COLO829 (cell line): ENCODE data around the gene CYP2W1.
"Not testable (repeated sequence)": the region's sequence is repeated elsewhere in the genome, so short reads cannot be mapped to it uniquely, and the experiment has no call there.

Experiments
- DNase-seq: peaks from one replicate; pipeline ENCODE4 v3.0.0; 2012; ENCODE audit warnings: low spot score

Gene CYP2W1

DNA sequence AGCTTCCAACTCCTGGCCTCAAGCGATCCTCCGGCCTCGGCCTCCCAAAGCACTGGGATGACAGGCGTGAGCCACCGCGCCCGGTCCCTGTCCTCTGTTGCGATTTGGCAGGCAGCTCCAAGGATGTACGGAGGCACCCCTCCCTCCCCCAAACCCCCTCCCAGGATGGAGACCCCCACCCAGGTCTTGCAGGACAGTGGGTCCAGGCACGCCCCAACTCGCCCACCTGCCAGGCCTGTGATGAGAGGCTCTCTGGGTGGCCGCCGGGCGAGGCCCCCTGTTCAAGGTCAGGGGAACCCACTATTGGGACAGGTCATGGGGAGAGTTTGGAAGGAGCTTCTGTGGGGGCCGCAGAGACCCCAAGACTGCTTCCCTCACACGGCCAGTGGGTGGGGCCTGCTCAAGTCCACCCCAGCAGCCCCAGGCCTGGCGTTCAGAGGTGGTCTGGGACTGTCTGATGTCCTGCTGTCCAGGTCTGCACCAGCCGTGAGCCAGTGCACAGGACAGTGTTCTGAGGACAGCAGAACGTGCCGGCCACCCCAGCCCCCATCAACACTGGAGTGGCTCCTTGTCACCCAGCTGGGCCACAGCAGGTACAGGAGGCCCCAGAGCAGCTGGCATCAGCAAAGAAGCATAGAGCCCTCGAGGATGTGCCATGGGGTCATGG is 31.0 kb upstream of the CYP2W1 start:
- DNase-seq: no peak

DNA sequence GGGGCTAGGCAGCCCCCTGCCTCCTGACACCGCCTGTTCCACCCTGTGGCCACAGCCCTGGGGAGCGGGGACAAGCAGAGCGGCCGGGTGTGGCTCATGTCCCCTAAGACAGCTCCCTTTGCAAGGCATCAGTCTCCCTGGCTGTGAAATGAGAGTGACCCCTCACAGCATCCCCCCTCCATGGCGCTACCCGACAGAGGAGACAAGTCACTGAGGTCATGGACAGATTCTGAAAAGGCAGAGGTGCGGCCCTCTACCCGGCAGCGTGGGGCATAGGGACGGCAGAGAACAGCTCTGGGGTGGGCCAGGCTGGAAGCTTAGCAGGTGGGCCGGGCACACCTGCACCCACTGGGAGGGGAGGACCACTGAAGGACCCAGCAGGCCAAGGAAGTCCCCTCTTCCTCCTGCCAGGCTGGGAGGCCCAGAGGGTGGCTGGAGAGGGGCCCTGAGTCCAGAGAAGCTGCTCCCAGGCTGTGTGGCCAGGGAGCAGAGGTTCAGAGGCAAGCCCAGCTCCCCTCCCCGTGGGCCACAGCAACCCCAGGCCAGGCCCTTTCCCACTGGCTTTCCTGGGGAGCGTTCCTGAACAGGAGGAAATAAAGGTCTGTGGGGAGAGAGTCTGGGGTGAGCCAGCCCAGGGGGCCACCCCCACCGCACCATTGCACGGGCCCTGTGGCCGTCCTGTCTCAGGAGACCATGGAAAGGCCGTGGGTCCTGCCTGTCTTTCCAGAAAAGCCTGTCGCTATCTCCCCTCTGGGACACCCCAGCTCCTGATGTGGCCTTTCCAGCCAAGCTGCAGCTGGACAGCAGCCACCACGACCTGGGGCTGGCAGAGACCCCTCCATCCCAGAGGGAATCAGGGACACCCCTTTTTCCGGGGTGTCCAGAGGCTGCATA is 30.2 kb upstream of the CYP2W1 start:
- DNase-seq: no peak

DNA sequence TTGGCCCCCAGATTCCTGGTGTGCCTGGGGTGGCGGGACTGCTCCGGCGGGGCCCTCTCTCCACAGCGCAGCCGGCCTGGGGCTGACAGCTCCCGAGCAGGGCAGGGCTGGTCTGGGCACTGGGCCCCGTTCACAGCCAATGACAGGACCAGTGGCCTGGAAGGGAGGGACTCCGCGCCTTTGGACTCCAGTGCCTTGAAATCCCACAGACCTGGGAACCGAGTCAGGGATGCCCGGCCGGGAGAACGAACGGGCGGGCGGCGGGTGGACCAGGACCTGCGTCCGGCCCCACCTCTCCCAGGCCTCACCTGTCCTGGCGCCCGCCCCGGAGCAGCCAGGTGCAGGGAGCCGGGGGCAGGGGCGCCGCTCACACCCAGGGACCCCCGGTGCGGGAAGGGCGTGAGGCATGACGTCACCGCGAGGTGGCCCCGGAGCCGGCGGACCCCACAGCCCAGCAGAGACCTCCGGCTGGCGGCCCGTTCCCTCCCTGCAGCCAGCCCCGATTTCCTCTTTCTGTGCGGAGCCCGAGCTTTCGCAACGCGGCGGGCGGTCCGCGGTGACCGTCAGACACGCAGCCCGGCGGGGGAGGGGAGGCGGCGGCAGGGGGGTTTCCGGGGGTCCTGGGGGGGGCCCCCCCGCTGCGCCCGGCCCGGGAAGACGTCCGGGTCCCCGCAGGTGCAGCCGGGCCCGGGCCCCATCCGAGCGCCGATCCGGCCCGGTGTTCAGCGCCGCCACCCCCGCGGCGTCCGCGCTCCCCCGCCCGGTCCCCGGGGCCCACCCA is 29.2 kb upstream of the CYP2W1 start:
- DNase-seq: no peak

DNA sequence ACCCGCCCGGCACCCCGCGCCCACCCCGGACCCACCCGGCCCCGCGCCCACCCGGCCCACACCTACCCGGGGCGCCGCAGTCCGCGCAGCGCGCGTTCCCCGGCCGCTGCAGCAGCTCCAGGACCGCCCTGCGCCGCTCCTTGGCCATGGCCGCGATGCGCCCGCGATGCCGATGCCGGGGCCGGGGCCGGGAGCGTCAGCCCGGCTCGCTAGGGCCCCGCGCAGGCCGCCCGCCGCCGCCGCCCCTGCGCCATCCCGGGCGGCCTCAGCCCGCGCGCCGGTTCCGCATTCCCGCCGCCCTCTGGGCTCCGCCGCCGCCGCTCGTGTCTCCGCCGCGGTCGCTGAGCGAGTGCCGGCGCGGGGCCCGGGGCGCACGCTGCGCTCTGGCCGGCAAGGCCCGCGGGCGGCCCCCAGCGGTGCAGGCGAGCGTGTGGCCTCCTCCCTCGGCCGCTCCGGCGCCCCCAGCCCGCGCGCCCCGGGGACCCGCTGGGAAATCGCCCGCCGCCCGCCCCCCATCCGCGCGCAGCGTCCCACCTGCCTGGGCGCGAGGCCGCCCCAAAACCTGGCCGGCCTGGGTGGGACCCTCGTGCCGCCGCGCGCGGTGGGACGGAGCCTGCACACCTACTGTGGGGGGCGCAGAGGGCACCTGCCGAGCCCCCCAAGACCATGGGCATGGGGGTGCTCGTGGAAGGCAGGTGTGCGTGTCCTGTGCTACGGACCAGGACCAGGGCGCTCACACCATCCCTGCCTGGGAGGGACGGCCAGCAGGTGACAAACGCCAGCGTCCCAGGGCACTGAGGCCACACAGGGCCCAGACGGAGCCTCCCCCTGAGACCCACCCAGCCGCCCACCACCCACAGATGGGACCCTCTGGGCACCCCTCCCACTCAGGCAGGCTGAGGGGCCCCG is 28.4 kb upstream of the CYP2W1 start, which contains the start of gene ADAP1:
ADAP1 (minus strand) TSS at position 351 of the 909 bp plus-strand sequence; CDS start at position 148, 203 bp downstream.
- no peak for DNase-seq

DNA sequence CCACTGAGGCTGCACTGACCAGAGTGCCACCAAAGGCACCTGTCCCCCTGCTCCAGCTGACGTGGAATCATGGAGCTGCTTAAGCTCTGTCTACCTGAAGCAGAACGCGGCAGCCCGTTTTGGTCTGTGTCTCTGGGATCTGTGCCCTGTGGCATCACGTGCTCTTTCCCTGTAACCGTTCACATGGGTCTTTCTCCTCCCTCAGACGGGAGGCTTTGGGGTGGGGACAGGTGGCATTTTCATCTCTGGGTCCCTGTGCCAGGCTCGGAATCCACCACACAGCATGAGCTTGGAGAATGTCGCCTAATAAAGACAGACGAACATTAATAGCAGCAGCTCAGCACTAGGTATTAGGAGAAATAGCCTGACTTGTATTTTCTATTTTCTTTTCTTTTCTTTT is 26.9 kb upstream of the CYP2W1 start:
- DNase-seq: no peak

DNA sequence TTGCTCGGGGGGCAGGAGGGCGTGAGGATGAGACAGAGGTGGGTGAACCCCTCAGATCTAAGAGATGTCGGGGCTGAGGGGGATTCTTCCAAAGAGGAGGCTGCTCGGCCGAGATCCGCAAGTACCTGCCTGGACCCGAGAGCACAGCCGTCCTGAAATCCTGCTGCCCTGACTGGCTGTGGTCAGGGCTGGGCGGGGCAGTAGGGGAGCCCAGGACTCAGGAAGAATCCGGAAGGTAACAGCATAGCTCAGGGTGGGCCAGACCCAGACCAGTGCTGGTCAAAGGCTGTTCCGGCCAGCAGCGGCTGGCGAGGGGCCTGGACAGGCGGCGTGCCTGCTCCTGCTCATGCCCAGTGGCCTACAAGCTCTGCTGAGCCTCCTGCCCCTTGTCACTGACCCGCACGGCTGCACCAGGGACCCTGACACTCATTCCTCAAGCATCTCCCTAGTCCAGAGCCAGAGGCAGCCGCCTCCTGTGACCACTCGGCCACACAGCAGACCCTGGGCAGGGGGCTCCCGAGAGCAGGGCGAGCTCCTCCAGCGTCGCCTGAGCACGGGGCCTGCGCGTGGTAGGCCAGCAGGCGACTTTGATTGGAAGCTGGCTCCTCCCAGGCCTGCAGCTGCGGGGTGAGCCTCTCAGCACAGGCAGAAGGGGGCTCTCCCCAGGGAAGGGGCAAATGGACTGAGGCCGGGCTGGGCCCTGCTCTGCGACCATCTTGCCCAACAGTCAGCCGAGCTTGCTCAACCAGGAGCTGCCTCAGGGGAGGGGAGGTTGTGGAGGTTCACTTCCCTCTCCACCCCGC is 25.4 kb upstream of the CYP2W1 start:
- DNase-seq: no peak

DNA sequence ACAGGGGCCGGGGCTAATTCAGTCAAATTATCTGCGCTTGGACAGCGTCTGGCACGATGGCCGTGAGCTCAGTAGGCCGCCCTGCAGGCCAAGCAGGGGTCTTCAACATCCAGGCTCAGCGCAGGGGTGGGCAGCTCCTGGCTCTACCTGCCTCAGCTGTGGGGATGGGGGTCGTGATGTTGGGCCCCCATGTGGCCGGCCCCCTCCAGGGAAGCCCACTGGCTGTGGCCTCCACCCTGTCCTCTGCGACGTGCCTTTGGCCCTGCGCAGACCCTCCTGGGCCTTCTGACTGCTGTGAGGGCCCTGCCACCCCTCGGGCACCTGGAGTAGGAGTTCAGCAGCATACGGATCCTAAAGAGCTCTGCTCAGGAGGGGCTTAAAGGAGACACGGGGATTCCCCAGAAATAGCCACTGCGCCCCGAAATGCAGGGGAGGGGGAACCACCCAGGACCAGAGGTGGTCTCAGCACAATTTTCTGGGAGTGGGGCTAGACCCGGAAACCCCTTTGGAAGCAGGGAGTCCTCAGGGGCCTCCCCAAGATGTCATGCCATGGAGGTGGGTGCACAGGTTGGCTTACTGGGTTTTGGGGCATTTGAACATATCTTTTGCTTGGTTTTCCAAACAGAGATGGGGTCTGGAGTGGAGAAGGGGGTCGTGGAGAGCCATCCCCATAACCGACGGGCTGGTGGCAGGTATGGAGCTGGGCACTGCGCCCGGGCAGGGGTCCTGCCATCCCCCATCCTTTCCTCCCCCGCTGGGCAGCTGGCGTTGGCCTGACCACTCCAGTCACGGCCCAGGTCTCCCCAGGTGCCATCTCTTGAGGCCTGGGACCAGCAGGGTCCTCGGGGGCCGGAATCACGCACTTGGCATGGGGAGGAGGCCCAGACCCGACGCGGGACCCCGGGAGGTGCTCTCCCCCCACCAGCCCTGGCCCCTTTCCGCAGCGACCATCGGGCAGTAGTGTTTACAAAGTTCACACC is 24.5 kb upstream of the CYP2W1 start:
- DNase-seq: no peak

DNA sequence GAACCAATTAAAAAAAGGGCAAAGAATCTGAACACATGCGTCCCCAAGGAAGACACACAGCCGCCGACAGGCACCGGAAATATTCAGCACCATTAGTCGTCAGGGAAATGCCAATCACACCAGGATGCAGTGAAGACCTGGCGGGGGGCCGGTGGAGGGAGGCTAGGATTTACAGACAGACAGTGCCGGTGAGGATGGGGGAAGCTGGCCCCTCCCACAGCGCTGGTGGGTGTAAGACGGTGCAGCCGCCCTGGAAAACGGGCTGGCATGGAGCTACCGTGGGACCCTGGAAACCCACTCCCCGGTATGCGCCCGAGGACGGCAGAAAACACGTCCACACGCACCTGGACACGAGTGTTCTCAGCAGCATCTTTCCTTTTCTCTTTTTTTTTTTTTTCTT is 23.7 kb upstream of the CYP2W1 start:
- DNase-seq: no peak

DNA sequence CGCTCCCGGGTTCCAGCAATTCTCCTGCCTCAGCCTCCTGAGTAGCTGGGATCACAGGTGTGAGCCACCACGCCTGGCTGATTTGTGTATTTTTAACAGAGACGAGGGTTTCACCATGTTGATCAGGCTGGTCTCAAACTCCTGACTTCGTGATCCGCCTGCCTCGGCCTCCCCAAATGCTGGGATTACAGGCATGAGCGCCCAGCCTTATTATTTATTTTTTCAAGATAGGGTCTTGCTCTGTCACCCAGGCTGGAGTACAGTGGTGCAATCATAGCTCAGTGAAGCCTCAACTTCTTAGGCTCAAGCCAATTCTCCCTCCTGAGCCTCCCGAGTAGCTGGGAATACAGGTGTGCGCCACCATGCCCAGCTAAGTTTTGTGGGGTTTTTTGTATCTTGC is 23.2 kb upstream of the CYP2W1 start:
- DNase-seq: not testable (repeated sequence)

DNA sequence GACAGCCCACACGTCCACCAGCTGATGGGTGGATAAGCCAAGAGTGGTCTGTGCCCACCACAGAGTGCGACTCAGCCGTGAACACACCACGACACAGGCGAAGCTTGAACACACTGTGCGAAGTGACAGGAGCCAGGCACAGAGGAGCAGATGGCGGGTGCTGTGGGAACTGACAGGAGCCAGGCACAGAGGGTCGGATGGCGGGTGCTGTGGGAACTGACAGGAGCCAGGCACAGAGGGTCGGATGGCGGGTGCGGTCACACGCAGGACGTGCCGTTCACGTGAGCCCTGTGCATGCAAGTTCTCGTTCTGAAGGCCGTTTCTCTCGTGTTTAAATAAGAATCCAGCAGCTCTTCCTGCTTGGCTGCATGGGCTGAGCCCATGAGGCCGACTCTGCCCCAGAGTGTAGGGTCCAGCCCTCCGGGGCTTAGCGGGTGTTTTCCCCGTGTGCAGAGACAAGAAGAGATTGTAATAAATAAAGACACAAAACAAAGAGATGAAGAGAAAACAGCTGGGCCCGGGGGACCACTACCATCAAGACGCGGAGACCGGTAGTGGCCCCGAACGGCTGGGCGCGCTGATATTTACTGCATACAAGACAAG is 22.6 kb upstream of the CYP2W1 start:
- DNase-seq: no peak

DNA sequence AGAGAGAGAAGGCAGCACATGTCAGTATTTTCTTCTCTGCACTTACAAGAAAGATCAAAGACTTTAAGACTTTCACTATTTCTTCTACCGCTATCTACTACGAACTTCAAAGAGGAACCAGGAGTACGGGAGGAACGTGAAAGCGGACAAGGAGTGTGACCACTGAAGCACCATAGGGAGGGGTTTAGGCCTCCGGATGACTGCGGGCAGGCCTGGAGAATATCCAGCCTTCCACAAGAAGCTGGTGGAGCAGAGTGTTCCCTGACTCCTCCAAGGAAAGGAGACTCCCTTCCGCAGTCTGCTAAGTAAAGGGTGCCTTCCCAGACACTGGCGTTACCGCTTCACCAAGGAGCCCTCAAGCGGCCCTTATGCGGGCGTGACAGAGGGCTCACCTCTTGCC is 22.0 kb upstream of the CYP2W1 start:
- not testable (repeated sequence) for DNase-seq

DNA sequence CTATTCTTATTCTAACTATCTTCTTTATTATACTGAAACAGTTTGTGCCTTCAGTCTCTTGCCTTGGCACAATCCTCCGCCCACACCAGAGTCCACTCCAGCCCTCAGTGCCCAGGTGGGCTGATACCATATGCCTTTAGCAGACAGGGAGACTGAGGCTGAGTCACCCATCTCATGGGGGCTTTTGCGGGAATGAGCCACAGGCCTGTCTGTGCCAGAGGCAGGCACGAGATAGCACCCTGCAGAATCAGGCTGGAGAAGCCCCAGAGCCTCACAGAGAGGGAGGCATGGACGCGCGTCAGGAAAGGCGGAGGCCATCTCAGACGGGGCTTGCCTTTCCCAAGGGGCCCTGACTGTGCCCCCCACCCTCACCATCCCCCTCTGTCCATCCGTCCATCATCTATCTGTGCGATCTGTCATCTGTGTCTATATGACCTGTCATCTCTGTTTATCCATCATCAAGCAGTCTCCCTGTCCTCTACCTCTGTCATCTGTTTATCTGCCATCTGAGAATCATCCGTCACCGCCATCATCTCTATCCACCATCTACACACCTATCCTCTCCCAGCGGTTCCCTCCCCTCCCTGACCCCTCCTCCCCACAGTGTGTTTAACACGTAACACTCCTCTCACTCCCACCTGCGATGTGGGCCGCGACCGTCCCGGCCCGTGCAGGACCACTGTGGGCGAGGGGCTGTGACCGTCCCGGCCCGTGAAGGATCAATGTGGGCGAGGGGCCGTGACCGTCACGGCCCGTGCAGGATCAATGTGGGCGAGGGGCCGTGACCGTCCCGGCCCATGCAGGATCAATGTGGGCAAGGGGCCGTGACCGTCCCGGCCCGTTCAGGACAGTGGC is 21.2 kb upstream of the CYP2W1 start:
- DNase-seq: no peak

DNA sequence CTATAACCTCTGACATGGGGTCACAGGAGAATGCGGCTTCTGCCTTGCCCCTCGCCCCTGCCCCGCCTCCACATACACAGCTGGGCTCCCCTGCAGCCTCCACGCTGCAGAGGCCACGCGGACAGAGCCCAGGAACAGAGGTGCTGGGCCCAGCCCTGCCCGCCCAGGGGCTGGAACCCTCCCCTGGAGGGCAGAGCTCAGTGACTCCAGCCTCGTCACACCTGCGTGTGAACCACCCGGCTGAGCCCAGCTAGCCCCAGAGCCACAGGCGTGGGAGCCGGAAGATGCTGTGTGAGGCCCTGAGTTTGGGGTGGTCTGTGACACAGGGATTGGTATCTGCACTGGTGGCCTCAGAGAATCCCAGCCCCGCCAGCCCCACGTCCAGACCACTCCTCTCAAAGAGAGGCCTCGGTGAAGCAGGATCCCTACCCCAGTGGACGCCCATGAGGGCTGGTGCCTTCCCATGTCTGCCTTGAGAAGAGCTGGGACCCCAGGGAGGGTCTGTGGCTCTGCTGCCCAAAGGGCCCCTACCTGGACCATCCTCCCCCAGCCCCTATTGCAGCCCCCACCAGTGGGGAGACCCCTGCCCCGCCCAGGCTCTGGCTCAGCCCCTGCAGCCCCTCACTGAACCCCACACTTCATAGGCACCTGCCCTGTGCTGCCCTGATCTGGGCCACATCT is 20.4 kb upstream of the CYP2W1 start:
- no peak for DNase-seq

DNA sequence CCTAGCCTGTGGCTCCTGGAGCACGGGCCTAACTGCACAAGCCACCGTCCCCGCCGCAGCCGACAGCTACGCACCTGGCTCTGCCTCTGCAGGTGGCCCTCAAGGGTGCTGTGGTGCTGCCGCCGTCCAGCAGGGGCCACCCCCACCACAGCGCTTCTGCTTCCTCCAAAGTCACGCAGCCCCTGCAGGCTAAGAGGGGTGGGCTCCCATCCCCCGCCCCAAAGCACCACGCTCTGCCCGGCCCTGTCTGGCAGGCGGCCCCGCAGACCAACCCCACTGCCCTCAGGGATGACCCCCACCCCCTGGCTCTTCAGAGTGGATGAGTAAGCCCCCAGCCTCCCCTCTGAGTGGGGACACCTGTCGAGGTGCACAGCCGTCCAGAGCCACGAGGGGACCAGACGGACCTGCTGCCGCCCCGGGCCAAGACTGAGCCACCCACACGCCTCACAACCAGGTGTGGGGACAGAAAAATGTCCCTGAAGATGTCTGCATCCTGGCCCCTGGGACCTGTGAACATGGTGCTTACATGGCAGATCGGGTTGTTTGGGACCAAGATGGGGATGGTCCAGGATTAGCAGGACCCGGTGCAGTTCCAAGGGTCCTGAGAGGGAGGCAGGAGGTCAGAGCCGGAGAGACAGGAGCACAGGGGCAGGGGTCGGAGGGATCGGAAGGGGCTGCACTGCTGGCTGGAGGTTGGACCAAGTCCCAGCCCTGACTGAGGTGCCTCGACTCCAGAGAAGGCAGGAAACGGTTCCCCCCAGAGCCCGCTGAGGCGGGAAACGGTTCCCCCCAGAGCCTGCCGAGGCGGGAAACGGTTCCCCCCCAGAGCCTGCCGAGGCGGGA is 19.5 kb upstream of the CYP2W1 start:
- no peak for DNase-seq

DNA sequence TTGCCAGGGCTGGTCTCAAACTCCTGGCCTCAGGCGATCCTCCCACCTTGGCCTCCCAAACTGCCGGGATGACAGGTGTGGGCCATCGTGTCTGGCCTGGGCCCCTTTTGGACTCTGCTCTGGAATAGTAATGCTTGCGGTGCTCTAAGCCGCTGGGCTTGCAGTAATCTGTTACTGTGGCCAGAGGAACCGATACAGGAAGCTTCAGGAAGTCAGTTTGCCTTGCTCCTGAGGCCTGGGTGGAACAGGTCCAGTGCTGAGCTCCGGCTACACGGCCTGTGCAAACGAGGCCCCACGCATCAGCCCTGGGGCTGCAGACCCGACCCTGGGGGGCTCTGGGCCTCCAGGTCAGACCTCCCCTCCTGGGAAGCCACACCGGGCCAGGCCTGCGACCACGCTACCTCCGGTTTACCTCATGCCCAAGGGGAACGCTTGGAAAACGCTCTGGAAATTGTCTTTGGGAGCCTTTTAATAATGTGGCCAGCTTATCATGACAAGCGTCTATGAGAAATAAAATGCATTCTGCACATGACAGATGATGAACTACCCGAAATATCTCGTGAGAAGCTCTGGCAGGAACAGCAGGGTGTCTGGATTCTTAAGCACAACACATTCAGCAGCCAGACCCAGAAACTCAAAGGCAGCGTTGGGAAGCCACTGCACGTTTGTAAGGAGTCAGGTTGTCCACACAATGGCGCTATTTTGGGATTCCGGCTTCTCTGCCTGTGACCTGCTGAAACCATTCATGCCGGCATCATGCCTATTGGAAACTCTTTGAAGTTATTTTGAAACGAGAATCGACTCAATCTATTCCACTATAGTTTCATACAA is 18.4 kb upstream of the CYP2W1 start:
- DNase-seq: peak; percentile 53
